Measurements from ENCODE around the gene IQCE.
"Not testable (repeated sequence)": the region's sequence is repeated elsewhere in the genome, so short reads cannot be mapped to it uniquely, and the experiment has no call there.

The IQCE gene

DNA sequence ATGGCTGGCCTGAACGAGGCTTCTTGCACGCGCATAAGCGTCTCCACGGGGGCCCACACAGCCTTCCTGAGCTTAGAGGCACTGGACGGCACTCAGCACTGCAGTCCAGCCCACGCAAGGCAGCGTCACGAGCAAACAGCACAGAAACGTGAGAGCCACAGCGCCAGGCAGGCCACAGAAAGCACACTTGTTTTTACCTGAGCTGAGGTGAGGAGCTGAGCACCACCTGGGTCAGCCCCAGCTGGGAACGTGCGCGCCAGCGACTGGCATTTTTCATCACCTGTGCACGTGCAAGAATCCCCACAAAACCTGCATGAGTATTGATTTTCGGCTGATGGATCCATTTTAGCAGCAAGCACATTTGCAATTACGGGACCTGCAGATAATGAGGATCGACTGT lies 26.7 kb downstream of the IQCE start:
- DNase-seq (ENCODE audit: low read depth, low spot score) = no peak
- no peak overlapping the region for H3K4me3 ChIP-seq (ENCODE audit: low read length)
- H3K9me3 ChIP-seq (ENCODE audit: control insufficient read depth, insufficient read depth, low read length) = no peaks in the 10 kb centered on the region
- peaks cover 3% of the 10 kb centered on the region; the same call in 1 of the 2 replicates for H3K4me1 ChIP-seq (ENCODE audit: control insufficient read depth, insufficient read depth, low read length)
- no CpG with 5 or more reads among the region's 19 CpGs for WGBS (ENCODE audit: insufficient coverage, insufficient read length)
- H3K36me3 ChIP-seq (ENCODE audit: control insufficient read depth, insufficient read depth, low read length) = no peaks in the 10 kb centered on the region
- no peak overlapping the region for H3K27ac ChIP-seq (ENCODE audit: low read length)
- H3K27me3 ChIP-seq (ENCODE audit: control insufficient read depth, insufficient read depth, low read length) = no peaks in the 10 kb centered on the region

DNA sequence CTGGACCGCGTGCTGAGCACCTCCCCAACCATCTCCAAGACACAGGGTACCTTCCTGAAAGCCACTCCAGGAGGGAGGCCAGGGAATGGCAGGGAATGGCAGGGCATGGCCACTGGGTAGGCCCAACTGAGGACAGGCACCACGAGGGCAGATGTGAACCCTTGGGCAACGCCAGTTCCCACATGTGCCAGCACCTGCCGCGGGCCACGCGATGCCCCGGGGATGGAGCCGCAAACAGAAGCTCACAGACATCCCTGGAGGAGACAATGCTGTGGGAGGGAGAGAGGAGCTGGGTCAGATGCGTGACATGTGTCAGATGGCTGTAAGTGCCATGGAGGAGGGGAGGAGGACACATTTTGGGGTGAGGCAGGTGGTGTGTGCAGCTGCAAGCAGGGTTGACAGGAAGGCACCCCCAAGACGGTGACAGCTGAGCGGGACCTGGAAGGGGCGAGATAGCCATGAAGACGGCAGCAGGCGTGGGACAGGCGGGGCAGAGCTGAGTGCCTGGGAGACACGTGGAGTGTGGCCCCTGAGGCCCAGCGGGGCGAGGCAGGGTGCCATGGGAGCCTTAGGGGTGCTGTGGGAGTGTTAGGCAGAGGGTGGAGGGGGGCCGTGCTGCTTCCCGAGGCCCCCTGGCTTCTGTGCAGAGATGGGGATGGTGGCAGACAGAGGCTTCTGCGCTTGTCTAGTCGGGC lies 27.7 kb downstream of the IQCE start:
- Histone ChIP-seq H3K27ac (ENCODE audit: low read length) (no peak overlapping the region), H3K9me3 (ENCODE audit: control insufficient read depth, insufficient read depth, low read length) (no peaks in the 10 kb centered on the region), H3K4me1 (ENCODE audit: control insufficient read depth, insufficient read depth, low read length) (peaks cover 3% of the 10 kb centered on the region; the same call in 1 of the 2 replicates), H3K4me3 (ENCODE audit: low read length) (no peak overlapping the region), H3K27me3 (ENCODE audit: control insufficient read depth, insufficient read depth, low read length) (no peaks in the 10 kb centered on the region), H3K36me3 (ENCODE audit: control insufficient read depth, insufficient read depth, low read length) (no peaks in the 10 kb centered on the region)
- no CpG with 5 or more reads among the region's 24 CpGs for WGBS (ENCODE audit: insufficient coverage, insufficient read length)
- no peak for DNase-seq (ENCODE audit: low read depth, low spot score)

- peaks cover 3% of the 10 kb centered on the region; the same call in 1 of the 2 replicates for H3K4me1 ChIP-seq (ENCODE audit: control insufficient read depth, insufficient read depth, low read length)
- WGBS (ENCODE audit: insufficient coverage, insufficient read length) = no CpG with 5 or more reads among the region's 9 CpGs
- H3K9me3 ChIP-seq (ENCODE audit: control insufficient read depth, insufficient read depth, low read length) = no peaks in the 10 kb centered on the region
- no peak overlapping the region for H3K4me3 ChIP-seq (ENCODE audit: low read length)
- H3K27me3 ChIP-seq (ENCODE audit: control insufficient read depth, insufficient read depth, low read length) = no peaks in the 10 kb centered on the region
- DNase-seq (ENCODE audit: low read depth, low spot score) = no peak
- no peaks in the 10 kb centered on the region for H3K36me3 ChIP-seq (ENCODE audit: control insufficient read depth, insufficient read depth, low read length)
- H3K27ac ChIP-seq (ENCODE audit: low read length) = no peak overlapping the region
Measured at GRCh38 chr7:2587134-2587533, 28.4 kb downstream of the IQCE start.

- H3K4me1 ChIP-seq (ENCODE audit: control insufficient read depth, insufficient read depth, low read length) = peaks cover 3% of the 10 kb centered on the region; the same call in 1 of the 2 replicates
- no peaks in the 10 kb centered on the region for H3K9me3 ChIP-seq (ENCODE audit: control insufficient read depth, insufficient read depth, low read length)
- H3K27ac ChIP-seq (ENCODE audit: low read length) = no peak overlapping the region
- WGBS (ENCODE audit: insufficient coverage, insufficient read length) = no CpG with 5 or more reads among the region's 21 CpGs
- no peaks in the 10 kb centered on the region for H3K36me3 ChIP-seq (ENCODE audit: control insufficient read depth, insufficient read depth, low read length)
- no peaks in the 10 kb centered on the region for H3K27me3 ChIP-seq (ENCODE audit: control insufficient read depth, insufficient read depth, low read length)
- no peak overlapping the region for H3K4me3 ChIP-seq (ENCODE audit: low read length)
- DNase-seq (ENCODE audit: low read depth, low spot score) = no peak
Measured at GRCh38 chr7:2587778-2588177, 29.0 kb downstream of the IQCE start.

- Histone ChIP-seq H3K9me3 (ENCODE audit: control insufficient read depth, insufficient read depth, low read length) (no peaks in the 10 kb centered on the region), H3K4me3 (ENCODE audit: low read length) (no peak overlapping the region), H3K27ac (ENCODE audit: low read length) (no peak overlapping the region), H3K27me3 (ENCODE audit: control insufficient read depth, insufficient read depth, low read length) (no peaks in the 10 kb centered on the region), H3K36me3 (ENCODE audit: control insufficient read depth, insufficient read depth, low read length) (no peaks in the 10 kb centered on the region), H3K4me1 (ENCODE audit: control insufficient read depth, insufficient read depth, low read length) (peaks cover 3% of the 10 kb centered on the region; the same call in 1 of the 2 replicates)
- no peak for DNase-seq (ENCODE audit: low read depth, low spot score)
- no CpG with 5 or more reads among the region's 16 CpGs for WGBS (ENCODE audit: insufficient coverage, insufficient read length)
Measured at GRCh38 chr7:2589341-2589740, 30.6 kb downstream of the IQCE start.

- H3K27ac ChIP-seq (ENCODE audit: low read length); H3K4me3 ChIP-seq (ENCODE audit: low read length); H3K4me1 ChIP-seq (ENCODE audit: control insufficient read depth, insufficient read depth, low read length); H3K36me3 ChIP-seq (ENCODE audit: control insufficient read depth, insufficient read depth, low read length); DNase-seq (ENCODE audit: low read depth, low spot score); H3K9me3 ChIP-seq (ENCODE audit: control insufficient read depth, insufficient read depth, low read length); H3K27me3 ChIP-seq (ENCODE audit: control insufficient read depth, insufficient read depth, low read length): not testable (repeated sequence)
- no CpG with 5 or more reads among the region's 15 CpGs for WGBS (ENCODE audit: insufficient coverage, insufficient read length)
Measured at GRCh38 chr7:2589941-2590340, 31.2 kb downstream of the IQCE start.

DNA sequence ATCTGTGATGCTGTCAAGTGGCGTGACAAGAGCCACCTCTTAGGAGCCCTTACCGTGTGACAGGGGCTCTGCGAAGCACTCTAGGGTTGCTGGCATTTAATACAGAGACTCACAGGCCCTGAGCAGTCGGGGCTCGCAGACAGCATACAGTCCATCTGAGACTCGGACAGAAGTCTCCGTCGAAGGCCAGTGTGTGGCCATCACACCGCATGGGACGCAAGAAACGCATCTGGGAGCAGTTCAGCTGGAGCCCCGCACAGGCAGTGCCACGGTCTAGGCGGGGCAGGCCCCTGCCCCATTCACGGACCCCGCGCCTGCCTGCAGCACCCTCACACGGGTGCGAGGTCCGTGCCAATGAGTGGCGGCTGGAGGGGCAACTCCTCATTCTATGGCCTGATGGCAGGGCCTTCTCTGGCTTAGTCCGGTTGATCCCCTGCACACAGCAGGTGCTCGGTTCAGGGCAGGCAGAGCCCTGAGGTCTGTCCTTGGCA lies 33.6 kb downstream of the IQCE start:
- H3K36me3 ChIP-seq (ENCODE audit: control insufficient read depth, insufficient read depth, low read length) = no peaks in the 10 kb centered on the region
- DNase-seq (ENCODE audit: low read depth, low spot score) = no peak
- no CpG with 5 or more reads among the region's 23 CpGs for WGBS (ENCODE audit: insufficient coverage, insufficient read length)

GRCh38 chr7:2593036-2593727 lies 34.4 kb downstream of the IQCE start:
- H3K27me3 ChIP-seq (ENCODE audit: control insufficient read depth, insufficient read depth, low read length) = no peaks in the 10 kb centered on the region
- H3K27ac ChIP-seq (ENCODE audit: low read length) = no peak overlapping the region
- no peak overlapping the region for H3K4me3 ChIP-seq (ENCODE audit: low read length)
- H3K4me1 ChIP-seq (ENCODE audit: control insufficient read depth, insufficient read depth, low read length) = no peaks in the 10 kb centered on the region
- WGBS (ENCODE audit: insufficient coverage, insufficient read length) = no CpG with 5 or more reads among the region's 38 CpGs
- no peaks in the 10 kb centered on the region for H3K9me3 ChIP-seq (ENCODE audit: control insufficient read depth, insufficient read depth, low read length)
- no peaks in the 10 kb centered on the region for H3K36me3 ChIP-seq (ENCODE audit: control insufficient read depth, insufficient read depth, low read length)
- no peak for DNase-seq (ENCODE audit: low read depth, low spot score)

More for the DNA sequence above, 33.6 kb downstream of the IQCE start:
- Histone ChIP-seq H3K27me3 (ENCODE audit: control insufficient read depth, insufficient read depth, low read length) (no peaks in the 10 kb centered on the region), H3K4me1 (ENCODE audit: control insufficient read depth, insufficient read depth, low read length) (no peaks in the 10 kb centered on the region), H3K4me3 (ENCODE audit: low read length) (no peak overlapping the region), H3K9me3 (ENCODE audit: control insufficient read depth, insufficient read depth, low read length) (no peaks in the 10 kb centered on the region), H3K27ac (ENCODE audit: low read length) (no peak overlapping the region)

GRCh38 chr7:2594599-2594998 lies 35.8 kb downstream of the IQCE start:
- Histone ChIP-seq H3K36me3 (ENCODE audit: control insufficient read depth, insufficient read depth, low read length) (no peaks in the 10 kb centered on the region), H3K27ac (ENCODE audit: low read length) (no peak overlapping the region), H3K4me1 (ENCODE audit: control insufficient read depth, insufficient read depth, low read length) (no peaks in the 10 kb centered on the region), H3K27me3 (ENCODE audit: control insufficient read depth, insufficient read depth, low read length) (no peaks in the 10 kb centered on the region), H3K9me3 (ENCODE audit: control insufficient read depth, insufficient read depth, low read length) (no peaks in the 10 kb centered on the region), H3K4me3 (ENCODE audit: low read length) (no peak overlapping the region)
- WGBS (ENCODE audit: insufficient coverage, insufficient read length) = no CpG with 5 or more reads among the region's 10 CpGs
- DNase-seq (ENCODE audit: low read depth, low spot score) = no peak

DNA sequence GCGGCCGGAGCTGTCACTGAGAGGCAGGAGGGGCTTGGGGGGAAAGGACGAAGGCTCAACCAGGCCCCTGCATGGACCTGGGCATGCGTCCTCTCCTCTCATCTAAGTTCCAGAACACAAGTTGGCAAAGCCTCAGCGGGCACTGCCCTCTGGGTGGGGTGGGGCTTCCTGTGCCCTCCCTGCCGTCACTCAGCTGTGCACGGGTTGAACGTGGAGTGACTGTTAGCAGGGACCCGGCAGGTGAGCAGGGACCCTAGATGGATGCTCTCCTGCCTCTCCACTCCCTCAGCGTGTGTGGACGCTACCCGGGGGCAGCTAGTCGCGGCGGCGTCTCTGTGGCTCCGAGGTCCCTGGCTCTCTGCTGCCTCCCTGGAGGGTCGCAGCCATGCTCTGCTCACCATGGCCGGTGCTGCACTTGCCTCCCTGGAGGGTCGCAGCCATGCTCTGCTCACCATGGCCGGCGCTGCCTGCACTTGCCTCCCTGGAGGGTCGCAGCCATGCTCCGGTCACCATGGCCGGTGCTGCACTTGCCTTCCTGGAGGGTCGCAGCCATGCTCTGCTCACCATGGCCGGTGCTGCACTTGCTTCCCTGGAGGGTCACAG lies 36.6 kb downstream of the IQCE start:
- Histone ChIP-seq H3K27me3 (ENCODE audit: control insufficient read depth, insufficient read depth, low read length) (no peaks in the 10 kb centered on the region), H3K4me1 (ENCODE audit: control insufficient read depth, insufficient read depth, low read length) (no peaks in the 10 kb centered on the region), H3K27ac (ENCODE audit: low read length) (no peak overlapping the region), H3K36me3 (ENCODE audit: control insufficient read depth, insufficient read depth, low read length) (no peaks in the 10 kb centered on the region), H3K4me3 (ENCODE audit: low read length) (no peak overlapping the region), H3K9me3 (ENCODE audit: control insufficient read depth, insufficient read depth, low read length) (no peaks in the 10 kb centered on the region)
- DNase-seq (ENCODE audit: low read depth, low spot score) = no peak
- WGBS (ENCODE audit: insufficient coverage, insufficient read length) = no CpG with 5 or more reads among the region's 27 CpGs

Data from iPS DF 6.9 (cell line).